NCI-H345 treated with DMSO at 0.1 percent for 48 hours (cell line): ENCODE results near the gene DLG5.
"Not testable (repeated sequence)": the region's sequence is repeated elsewhere in the genome, so short reads cannot be mapped to it uniquely, and the experiment has no call there.

Experiments used
- DNase-seq: peaks from one replicate; lab custom pipeline; 2025; ENCODE audit not compliant: unreplicated experiment; lab: John Stamatoyannopoulos, UW

Gene DLG5

DNA sequence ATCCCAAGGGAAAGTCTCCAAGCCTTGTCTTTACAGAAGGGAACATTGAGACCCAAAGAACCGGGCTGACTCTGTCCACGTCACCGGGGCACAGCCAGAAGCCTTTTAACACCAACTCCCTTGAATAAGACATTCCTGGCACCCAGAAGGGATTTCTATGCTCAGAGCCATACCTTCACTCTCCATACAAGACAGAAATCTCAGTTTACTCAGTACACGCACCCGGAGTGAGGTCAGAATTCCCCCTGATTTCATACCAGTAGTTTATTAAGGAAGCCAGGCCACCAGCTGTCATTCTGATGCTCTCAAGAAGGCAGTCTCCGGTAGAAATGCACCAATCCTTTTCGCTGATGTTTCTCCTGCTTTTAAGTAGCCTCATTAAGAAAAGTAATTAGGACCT is 154.7 kb downstream of the DLG5 start:
- DNase-seq, result no peak

DNA sequence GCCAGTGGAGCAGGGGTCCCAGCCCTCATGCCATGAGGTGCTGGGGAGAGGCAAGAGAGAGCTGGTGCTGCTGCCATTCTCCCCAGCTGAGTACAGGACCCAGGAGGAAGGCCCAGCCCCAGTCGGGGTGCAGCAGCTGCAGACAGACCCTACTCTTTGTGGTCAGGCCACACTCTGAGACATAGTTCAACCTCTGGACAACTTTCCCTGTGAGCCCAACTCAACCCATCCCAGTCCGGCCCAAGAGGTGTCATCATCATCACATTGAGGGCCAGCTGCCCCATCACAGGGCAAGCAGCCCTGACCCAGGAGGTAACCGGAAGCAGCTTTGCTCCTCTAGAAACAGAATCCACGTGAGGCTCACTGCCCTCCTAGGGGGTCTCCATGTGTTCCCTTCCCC is 155.1 kb downstream of the DLG5 start:
- DNase-seq, result no peak

DNA sequence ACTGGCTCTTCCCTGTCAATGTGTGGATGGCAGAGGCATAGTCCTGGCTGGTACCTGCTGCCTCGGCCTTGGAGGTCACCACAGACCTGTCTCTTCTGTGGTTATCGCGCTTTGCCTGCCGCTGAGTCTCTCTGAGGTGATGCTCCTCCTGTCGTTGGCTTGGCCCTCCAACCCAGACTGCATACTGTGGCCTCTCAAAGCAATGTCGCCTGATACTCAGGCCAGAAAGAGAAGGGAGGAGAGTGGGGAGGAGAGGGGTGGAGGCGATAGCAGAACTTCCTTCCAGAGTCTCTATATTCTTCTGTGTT is 155.7 kb downstream of the DLG5 start:
- DNase-seq, result no peak

DNA sequence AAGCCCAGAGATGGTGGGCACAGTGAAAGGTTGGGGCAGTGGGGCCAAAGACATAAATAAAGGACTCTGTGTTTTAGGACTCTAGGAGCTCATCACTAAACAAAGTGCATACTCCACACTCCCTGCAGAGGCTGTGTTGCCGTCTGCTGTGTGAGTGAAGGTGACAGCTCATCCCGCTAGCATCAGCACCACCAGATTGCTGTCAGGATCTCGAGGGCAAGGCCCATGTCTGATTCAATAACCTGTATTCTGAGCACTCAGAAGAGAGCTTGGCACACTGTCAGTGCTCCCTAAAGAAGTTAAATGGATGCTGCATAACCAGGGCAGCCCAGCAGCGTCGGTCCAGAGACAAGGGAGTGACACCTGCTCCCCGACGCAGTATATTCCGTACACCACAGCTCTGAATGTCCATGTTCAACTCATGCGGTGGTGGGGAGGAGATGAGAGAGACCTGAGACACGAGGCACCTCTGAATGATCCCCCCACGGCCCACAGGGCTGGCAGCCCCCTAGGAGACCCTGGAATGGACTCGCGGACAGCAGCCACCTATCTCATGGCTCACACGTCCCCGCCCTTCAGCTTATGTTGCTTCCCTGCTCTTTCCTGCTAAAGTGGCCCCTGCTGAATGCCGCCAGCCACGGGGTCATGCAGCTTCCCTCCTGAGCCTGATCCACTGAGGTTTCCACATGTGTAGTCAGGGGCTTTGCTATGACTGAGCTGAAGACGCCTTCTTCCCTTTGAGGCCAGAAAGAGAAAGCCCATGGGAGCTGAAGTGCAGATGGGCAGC is 156.3 kb downstream of the DLG5 start:
- no peak for DNase-seq

DNA sequence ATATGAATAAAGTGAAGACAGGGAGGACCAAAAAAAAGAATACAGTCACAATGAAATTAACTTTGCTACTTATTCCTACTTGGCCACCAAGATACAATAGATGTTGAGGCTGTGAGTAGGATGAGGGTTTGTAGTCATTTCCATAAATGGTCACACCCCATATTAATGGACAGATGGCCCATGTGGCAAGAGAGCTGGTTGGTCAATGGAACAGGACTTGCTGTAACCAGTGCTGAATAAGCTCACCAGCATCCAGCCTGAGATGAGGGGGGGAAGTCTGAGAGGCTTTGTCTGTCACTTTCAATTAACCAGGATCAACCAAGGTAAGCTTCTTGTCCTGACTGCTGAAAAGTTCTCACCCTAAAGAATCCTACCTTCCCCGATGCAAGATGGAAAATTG is 158.5 kb downstream of the DLG5 start:
- DNase-seq, result no peak

DNA sequence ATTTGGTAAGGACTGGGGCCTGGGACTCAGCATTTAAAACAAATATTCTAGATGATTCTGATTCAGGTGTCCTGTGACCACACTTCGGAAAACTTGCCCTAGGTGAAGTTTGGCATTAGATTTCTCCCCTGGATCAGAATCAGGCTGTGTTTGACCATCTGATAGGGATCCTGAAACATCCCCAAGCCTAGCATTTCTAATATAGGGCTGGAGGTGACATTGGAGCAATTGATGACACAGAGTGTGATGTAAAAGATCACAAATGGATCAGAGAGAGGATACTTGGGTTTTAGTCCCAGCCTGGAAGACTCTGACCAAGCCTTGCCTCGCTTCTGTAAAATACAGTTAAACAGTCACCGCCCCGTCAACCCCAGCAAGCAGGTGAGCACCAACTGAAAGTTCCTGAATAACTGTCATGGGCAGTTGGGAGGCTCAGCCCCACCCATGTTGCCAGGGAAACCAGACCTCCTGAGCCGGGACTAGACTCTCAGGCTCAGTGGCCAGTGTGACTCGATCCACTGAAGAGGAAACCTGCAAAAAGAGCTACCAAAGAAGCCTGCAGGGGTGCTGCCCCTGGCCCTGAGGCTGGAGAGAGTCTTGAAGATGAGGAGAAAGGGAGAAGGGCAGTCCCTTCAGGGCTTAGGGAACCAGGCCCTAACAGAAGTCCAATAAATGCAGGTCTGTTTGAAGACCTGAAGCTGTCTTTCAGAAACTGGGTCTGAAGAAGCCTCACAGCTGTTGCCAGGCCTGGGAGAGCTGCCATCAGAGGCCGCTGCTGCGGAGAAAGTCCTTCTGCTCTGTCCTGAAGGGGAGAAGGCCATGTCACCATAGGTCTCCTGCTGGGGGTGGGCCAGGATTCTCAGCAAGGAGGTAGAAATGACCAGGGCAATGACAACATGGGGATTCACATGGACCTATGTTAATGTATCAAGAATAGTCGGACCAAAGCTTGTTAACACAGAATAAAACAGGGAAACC is 162.8 kb downstream of the DLG5 start:
- no peak for DNase-seq

DNA sequence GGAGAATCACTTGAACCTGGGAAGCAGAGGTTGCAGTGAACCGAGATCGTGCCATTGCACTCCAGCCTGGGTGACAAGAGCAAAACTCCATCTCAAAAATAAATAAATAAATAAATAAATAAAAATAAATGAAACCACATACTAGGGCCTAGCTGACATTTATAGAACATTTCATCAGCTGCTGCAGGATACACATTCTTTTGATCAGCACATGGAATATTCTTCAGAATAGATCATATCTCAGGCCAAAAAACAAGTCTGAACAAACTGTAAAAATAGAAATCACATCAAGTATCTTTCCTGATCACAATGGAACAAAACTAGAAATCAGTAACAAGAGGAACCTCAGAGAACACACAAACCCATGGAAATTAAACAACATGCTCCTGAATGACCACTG is 168.1 kb downstream of the DLG5 start:
- DNase-seq, result not testable (repeated sequence)

DNA sequence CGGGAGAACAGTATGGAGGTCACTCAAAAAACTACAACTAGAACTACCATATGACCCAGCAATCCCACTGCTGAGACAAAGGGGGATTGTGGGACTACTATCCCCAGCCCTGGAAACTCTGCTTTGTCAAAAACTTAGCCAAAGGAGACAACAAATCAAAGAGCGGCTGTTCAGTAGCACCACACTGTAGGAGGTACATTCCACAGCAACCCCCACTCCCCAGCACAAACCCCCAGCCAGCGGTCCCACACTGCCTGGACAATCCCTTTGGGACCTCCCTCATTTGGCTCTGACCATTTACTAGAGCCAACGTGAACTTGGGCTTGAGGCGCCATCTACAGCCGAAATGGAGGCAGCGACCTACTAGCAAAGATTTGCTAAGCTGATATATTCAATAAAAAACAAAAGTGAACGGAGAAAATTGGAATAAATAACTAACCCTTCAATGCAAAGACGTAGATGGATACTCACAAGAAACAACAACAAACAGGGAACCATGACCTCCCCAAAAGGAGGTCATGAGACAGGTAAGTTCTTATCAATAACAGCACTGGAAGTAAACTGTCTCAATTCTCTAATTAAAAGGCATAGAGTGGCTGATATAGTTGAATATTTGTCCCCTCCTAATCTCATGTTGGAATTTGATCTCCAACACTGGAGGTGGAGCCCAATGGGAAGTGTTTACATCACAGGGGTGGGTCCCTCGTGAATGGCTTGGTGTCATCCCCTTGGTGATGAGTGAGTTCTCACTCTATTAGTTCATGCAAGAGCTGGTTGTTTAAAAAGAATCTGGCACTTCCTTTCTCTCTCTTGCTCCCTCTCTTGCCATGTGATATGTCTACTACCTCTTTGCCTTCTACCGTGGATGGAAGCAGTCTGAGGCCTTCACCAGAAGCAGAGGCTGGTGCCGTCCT is 170.0 kb downstream of the DLG5 start:
- DNase-seq, result peak; percentile 24

DNA sequence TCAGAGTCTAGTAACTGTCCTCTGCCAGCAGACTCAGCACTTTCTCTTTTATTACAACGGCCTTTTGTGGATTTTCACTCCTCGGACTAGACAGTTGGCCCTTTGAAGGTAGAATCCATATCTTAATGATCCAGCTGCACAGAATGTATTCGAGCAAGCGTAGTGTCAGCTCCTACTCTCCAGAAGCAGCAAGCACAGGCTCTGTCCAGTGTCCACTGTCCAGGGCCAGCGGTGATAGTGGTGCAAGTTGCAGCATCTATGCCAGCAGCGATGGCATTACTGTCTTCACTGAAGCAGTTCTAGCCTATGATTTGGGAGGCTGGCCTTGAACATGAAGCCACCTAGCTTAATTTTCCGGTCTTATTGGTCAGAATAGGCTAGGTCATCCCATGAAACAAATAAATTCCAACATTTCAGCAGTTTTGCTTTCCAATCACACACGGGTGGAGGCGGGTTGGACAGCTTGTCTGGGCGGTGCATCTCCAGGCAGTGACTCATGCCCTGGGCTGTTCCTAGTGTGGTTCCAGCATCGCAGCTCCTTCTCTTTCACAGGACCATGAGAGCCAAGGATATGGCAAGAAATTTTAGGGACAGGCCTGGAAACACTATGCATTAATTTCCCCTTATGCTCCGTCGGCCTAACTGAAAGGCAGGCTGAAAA is 180.4 kb downstream of the DLG5 start:
- no peak for DNase-seq

DNA sequence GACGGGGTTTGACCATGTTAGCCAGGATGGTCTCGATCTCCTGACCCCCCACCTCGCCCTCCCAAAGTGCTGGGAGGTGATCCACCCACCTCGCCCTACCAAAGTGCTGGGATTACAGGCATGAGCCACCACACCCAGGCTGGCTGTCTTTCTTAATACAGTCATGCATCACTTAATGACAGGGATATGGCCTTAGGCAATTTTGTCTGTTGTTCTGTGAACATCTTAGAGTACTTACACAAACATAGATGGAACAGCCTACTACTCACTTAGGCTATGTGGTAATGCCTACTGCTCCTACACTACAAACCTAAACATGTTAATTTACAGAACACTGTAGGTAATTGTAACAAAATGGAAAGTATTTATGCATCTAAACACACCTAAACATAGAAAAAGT is 182.3 kb downstream of the DLG5 start:
- DNase-seq, result no peak

DNA sequence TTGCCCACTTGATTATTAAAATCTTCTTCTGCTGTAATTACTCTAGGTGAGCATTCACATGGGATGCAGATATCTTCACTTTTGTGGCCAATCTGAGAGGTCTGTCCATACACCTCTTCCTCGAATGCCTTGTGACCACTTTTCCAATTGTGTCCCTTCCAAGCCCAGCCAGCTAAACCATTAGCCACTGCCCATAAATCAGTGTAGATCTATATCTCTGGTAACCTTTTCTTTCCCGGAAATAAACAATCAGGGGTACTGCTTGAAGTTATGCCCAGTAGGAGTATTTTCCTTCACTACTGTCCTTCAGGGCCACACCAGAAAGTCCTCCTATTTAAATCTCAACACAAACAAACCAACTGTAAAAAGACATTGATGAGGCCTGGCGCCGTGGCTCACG is 184.4 kb downstream of the DLG5 start:
- no peak for DNase-seq

DNA sequence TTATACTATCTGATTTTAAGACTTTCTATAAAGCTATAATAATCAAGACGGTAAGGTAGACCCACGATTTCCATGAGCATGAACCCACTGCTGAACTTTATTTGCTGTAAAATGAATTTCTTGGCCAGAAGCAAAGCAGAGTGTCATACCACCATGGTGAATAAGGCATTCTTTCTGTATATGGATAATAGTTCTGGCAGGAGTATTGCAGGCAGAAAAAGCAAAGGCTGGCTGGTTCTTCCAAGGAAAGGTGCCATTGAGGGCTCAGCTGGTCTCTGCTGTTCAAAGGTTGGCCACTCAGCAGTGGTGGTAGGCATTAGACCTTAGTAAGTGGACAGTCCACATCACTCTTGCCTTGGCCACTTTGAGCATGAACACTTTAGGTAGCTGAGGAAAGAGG is 184.8 kb downstream of the DLG5 start:
- DNase-seq, result no peak
